ENCODE data around the gene PIEZO1.
"Not testable (repeated sequence)": the region's sequence is repeated elsewhere in the genome, so short reads cannot be mapped to it uniquely, and the experiment has no call there.

Gene PIEZO1

DNA sequence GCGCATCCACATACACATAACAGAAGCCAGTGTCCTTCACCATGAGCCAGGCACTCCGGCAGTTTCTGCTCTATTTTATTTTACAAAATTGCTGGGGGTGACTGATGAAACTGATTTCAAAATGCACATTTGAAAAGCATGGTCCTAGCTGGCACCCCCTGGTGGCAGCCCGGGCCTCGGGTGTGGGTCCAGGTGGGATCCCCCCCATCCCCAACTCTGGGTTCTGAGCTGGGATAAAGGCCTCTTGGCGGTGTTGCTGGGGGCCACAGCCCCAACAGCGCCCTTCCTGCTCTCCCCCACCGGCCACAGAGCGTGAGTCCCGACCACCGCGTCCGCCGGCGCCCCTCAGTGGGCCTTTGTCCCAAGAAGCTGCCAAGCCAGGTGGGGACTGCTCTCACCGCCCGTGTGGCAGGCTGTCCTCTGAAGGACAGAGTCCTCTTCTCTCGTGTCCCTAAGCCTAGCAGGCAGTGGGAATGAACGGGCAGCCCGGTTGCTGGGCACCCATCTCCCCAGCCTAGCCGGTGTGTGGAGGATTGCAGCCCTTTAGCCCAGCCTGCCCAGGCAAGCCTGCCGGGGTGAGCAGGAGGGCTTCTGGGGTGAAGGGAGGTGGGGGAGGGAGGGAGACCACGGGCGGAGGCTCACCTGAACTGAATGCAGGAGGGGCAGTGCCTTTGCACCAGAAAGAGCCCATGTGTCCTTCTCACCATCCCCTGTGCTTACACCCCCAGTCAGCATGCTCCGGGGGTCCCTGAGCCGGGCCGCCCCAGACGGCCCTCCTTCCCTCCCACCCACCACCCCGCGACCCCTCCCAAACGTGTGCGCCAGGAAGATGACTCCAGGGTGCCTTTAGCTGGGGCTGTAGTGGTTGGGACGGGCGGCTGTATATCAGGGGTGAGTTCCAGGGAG is 99.6 kb downstream of the PIEZO1 start:
- DNase-seq = no peak

DNA sequence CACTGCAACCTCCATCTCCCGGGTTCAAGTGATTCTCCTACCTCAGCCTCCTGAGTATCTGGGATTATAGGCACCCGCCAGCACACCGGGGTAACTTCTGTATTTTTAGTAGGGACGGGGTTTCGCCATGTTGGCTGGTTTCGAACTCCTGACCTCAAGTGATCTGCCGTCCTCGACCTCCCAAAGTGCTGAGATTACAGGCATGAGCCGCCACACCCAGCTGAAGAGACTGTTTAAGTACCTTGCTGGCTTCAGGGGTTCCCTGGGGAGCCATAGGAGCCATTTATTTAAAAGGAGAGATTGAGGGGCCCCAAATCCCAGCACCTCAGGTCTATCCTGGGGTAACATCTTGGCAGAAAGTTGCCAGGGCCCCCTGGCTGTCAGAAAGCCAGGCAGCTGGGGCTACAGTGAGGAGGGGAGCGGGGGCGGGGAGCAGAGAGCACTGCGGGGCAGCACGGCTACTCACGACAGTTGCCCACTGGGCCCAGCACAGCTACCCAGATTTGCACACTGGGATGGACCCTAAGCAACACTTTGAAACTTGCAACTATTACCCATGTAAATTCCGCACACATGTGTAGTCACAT is 100.4 kb downstream of the PIEZO1 start:
- no peak for DNase-seq

DNA sequence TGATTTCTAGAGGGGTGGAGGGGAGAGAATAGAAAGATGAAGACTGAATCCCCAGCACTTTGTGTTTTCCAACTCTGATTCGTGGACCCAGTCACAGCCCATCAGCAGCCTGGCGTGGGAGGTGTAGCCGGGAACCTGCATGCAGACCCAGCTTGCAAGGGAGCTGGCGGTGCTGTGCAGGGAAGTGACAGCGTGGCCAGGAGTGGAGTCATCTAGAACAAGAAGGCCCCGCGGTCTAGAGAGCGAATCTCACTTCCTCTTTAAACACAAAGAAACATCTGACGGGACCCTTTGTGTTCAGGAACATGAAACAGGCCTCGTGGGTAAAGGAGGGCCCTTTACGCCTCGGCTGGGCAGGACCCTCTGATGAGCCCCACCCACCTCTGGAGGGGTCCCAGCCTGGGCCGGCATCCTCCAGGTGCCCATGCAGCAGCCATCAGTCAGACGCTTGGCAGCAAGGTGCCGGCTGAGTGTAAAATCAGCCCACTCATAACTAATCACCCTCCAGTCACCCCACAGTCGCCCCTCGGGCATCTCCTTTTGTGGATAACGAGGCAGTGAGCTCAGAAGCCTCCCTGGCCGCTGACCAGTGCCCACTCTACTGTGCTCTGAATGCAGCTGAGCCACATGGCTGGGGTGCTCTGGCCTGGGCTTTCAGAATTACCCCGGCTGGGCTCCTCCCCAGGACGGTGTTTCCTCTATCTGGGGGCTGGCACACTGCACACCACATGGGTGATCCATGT is 103.1 kb downstream of the PIEZO1 start:
- no peak for DNase-seq

DNA sequence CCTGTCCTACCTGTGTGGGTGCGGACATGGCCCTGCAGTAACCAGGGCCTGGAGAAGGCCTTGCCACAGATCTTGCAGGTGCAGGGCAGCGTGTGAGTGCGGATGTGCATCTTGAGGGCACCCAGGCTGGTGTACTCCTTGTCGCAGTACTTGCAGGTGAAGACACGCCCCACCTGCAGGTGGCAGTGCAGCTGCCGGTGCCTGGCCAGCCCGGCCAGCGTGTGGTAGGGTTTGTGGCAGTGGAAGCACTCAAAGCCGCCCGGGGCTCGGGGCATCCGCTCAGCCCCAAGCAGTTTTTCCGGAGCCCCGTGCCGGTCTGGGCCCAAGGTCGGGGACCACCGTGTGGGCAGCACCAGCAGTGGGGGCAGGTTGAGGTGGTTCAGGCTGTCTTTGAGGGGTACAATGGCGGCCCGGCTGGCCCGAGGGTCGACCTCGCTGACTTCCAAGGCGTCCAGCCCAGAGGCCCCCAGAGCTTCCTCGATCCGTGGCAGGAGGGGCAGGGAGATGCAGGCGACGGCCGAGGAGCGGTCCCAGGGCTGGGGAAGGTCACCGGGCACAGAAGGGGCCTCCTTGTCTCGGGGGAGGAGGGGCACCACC is 103.8 kb downstream of the PIEZO1 start:
- no peak for DNase-seq

DNA sequence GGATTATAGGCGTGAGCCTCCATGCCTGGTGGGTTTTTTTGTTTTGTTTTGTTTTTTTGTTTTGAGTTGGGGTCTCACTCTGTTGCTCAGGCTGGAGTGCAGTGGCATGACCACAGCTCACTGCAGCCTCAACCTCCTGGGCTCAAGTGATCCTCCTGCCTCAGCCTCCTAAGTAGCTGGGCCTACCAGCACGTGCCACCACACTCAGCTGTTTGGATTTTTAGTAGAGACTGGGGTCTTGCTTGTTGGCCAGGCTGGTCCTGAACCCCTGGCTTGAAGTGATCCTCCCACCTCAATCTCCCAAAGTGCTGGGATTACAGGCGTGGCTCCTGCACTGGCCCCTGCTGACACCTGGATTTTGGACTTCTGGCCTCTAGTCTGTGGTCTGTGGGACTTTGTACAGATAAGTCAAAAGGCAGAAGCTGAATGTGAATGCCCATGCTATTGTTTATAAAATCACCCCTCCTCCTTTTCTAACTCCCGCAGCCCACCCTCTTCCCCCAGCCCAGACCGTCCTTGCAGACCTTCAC is 104.4 kb downstream of the PIEZO1 start:
- no peak for DNase-seq

DNA sequence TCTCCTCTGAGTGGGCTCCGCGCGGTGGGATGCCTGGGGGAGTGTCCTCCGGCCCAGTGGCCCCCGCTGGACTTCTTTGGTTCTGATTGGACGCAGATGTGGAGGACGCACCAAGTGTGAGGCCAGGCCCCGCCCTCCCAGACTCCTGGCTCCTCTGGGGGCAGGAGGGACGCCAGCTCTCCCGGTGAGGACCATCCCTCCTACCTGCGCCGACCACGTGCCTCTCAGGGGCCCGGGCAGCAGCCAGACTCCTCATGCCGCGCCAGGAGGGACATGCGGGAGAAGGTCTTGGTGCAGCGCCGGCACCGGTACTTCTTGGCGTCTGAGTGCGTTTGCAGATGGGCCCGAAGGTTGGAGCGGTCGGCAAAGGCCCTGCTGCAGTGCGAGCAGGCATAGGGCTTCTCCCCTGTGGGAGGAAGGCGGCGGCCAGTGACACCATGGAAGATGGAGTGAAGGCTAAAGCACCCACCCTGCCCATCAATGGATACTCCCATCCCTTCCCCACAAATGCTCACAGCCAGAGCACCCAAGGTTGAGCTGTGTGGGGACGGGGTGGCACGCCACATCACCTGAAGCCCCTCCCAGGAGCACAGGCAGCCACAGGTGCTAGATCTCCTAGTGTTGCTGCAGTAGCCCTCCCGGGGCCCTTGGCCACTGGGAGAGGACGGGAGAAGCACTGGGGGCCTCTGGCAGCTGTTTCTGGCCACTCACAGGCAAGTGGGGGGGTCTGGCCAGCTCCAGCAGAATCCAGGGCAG is 106.6 kb downstream of the PIEZO1 start:
- DNase-seq = no peak

DNA sequence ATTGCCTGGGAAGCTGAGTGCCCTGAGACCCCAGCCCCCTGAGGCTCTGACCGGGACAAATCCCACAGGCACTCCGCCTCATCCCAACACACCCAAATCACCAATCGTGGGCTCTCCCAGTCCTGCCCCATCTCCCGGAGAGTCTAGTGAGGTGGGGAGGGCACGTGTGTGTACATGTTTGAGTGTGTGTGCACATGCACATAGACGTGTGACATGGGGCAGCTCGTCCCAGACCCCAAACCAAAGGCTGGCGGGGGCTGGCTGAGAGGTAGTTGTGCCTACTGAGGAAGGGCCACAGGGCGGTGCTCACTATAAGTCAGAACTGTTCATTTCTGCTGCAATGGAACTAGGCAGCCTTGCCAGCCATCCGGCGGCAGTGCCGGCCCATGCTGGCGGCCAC is 107.3 kb downstream of the PIEZO1 start:
- no peak for DNase-seq

DNA sequence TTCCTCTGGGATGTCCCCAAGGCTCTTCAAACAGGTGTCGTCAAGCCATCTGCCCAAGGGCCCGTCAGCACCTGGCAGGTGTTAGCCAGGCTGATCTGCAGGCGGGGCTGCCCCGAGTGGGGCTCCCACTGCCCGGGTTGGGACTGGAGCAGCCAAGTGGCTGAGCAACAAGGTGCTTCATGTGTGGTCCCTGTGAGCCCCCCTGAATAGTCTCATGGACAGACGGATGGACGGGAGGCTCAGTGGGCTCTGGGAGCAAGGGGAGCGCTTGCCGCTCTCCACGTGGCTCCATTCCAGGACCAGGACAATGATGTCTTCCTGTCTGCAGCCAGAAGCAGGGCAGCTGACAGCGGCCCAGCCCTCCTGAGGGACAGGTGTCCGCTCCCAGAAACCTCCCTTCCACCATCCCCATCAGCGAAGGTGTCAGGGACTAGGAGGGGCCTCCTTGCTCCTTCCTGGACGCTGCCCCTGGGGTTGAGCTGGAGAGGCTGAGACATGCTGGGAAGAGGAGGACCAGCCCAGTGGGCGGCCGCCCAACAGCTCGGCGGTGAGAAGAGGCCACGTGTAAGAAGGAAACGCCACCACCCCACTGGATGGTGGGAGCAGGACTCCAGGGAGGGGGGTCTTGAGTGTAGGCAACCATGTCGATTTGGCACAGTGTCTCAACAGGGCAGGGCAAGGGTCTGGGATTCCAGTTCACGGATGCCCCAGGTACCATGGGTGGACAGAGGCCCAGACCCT is 108.3 kb downstream of the PIEZO1 start:
- DNase-seq = no peak

DNA sequence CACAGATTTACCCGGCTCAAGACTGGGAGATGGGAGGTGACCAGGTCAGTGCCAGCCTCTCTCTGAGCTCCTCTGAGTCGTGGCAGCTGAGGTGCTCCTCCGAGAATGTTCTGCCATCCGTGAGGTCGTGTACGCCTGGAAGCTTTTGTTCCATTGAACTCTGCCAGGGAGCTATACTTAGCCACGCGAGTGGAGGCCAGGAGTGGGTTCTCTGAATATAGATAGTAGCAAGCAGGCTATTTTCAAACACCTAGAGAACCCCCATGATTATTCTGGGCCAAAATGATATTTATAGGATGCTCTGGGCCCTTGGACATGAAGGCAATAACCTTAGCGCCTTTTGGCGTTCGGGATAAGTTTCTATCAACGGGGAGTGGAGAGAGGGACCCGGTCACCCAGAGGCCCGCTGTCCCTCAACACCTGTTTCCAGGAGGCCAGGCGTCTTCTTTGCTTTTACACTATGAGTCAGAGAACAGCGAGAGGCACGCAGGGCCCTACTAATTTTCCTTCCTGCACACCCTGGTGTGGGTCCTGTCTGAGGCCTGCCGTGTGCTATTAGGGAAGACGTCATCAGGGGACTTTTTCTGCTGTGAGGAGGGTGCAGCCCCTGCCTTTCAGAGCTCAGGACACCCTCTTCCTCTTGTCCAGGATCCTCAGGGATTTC is 111.2 kb downstream of the PIEZO1 start:
- DNase-seq = no peak

DNA sequence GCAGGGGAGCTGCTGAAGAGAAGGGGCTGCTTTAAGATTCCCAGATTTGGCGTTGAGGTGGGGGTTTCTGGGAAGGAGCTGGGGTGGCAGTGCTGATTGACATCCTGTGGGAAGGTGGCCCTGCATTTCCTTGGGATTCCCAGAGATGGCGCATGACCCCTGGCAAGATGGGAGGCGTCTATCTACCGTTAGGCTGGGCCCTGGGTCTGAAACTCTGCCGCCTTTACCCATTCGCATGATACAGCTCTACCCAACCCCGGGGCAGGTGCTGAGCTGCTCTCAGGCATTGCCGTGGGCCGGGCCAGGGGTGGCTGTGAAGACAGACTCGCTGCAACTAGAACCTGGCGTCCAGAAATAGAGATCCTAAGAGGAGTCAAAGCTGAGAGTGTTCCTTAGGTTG is 112.2 kb downstream of the PIEZO1 start:
- no peak for DNase-seq

DNA sequence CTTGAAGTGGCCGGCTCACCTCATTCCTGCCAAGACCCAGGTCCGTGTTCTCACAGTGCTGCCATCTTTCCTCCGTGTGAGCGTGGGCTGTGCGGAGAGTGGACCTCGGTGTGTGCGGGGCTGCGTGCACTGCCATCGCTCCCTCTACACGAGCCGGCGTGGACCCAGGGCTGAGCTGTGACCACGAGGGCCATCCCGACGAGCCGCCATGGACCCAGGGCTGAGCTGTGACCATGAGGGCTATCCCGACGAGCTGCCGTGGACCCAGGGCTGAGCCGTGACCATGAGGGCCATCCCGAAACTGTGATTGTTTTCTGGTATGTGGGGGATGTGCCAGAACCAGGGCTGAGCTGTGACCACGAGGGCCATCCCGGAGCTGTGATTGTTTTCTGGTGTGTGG is 113.2 kb downstream of the PIEZO1 start:
- no peak for DNase-seq

DNA sequence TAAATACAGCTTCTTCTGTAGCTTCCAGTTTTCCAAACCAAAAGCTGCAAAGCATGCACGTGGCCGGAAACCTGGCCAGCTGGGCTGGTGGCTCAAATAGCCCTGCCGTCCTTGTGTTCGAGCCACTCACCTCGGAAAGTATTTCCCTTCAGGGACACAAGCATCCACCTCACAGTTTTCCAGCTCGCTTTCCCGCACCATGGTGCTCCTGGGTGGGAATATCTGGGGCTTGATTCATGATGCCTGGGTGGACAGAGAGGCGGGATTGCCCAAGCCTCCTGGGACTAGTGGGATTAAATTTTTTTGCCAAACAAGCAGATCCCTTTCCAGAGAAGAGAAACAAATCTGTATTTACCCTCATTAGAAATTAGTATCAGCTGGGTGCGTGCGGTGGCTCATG is 115.0 kb downstream of the PIEZO1 start:
- DNase-seq = no peak

DNA sequence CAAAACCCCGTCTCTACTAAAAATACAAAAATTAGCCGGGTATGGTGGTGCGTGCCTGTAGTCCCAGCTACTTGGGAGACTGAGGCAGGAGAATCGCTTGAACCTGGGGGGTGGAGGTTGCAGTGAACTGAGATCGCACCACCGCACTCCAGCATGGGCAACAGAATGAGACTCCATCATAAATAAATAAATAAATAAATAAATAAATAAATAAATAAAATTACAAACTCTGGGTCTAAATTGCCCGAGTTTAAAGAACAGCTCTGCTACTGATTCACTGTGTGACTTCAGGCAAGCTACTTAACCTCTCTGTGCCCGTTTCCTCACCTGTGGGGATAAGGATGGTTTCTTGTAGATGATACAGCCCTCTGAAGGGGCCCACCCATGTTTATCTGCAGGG is 115.5 kb downstream of the PIEZO1 start:
- not testable (repeated sequence) for DNase-seq

DNA sequence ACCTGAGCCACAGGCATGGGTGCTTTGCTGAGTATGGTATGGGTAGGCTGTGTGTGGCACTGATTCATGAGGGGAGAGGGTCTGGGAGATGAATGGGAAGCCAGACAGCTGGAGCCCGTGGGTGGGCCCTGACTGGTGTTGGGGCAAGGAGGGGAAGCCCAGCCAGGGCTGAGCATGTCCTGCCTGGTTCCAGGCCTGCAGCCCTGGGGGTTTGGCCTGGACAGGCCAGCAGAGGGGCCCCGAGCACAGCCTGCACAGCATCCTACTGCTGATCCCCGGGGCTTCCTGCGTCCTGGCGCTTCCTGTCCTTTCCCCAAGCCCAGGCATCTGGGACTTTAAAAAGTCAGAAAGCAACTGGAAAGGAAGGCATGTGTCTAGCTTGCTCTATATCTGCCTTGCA is 117.6 kb downstream of the PIEZO1 start:
- DNase-seq = no peak

DNA sequence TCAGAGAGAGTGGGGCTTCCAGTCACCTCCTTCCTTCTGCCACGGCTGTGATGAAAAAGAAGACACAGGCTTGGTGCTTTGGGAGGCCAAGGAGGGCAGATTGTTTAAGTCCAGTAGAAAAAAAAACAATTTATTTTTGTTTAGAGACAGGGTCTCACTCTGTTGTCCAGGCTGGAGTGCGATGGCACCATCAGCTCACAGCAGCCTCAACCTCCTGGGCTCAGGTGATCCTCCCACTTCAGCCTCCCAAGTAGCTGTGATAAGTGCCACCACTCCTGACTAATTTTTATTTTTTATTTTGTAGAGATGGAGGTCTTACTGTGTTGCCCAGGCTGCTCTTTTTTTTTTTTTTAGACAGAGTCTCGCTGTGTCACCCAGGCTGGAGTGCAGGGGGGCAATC is 119.5 kb downstream of the PIEZO1 start:
- no peak for DNase-seq

All from NCI-H1417 treated with DMSO at 0.1 percent for 48 hours (cell line).